OCI-M1 (cell line): ENCODE results near the gene MIEF1.

ENCODE experiments used
- DNase-seq: peaks from one replicate; lab custom pipeline; 2025; lab: John Stamatoyannopoulos, UW

Gene MIEF1

DNA sequence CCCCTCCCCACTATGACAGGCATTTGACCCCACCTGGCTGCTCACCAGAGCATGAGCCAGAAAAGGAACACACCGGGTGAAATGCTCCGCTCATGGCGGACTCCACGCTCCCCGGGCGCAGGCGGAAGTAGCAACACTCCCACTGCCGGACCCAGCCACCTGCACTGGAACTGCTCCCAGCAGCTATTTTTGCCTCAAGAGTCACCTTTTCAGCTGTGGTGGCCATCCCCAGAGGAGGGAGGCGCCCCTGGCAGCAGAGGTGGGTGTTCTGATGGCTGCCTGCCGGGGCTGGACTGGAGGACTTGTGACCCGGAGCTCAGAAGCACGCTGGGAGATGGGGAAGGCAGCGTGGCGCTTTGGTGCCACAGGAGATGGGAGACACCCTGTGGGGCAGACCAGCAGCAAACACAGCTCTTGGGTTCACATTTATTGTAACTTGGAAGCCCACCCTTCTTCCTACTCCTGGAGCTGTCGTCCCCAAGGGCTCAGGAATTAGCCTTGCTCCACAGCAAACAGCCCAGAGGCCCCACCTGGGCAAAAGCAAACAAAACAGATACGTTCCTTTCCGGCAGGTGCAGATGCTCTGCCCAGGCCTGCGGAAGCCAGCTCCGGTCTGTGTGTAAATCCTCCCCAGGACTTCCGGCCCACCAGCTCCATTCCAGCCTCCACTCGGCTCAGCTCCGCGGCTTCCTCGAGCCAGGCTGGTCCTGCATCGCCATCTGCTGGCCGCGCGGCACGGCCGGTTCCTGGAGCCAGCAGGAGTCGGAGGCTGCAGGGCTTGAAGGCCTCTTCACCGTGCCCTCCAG, 26.8 kb downstream of the MIEF1 start:
- peak; percentile 93 for DNase-seq

GRCh38 chr22:39529487-39529851, 27.4 kb downstream of the MIEF1 start:
- DNase-seq = no peak

- DNase-seq = no peak
Measured at GRCh38 chr22:39530116-39530515, 28.0 kb downstream of the MIEF1 start.

DNA sequence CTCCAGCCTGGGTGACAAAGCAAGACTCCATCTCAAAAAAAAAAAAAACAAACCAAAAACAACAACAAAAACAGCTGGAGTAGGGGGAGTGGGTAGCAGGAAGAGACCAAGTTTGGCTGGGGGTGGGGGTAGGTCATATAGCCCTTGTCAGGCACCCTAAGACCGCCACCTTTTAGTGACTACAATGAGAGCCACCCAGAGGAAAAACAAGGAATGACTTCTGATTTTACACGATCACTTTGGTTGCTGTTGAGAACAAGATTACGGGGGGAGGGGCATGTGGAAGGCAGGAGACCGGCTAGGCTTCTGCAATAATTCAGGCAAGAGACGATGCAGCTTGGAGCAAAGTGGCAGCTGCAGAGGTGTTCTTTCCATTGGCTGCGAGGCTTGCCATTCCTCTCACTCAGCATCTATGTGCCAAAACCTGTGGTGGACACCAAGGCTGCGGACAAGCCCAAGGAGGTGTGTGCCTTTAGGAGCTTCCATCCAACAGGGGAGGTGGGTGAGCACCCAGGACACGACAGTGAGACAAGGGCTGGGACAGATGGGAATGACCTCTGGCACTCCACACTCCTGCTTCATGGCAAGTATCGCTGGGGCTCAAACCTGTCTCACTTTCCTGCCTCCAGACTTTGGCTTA, 28.7 kb downstream of the MIEF1 start:
- DNase-seq = peak; percentile 86

DNA sequence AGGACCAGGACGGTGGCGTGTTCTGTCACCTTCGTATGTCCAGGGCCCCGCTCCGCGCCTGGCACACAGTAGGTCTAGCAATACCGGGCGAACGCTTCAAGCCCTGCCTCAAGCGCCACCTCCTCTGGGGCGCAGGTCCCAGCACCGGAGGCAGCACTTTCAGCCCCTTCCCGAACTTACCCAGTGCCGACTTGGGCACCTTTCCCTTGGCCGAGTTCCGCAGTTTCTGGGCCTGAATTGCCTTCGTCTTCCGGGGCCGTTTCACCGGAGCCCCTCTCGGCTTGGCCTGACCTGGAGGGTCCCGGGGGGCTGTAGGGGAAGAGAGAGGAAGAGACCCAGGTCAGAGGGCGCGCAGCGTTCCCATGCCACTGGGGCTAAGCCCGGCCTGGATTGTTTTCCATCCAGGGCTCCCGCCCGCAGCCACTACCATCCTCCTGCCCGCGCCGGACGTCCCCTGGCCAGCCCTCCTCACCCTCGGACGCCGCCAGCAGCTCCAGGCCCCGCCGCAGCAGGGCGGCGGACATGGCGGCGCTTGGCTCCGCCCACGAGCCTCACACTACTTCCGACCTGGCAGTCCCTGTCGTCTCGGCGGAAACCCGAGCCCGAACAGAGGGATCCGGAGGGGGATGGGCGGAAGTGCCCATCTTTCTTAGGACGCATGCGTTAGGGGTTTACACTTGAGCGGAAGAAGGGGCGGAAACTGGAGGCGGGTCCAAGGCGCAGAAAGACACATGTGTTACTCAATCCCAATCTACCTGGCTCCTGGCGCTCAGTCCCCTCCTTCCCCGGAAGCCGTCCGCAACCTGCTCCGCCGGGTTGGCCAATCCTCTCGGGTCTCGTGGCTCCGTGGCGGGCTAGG, 30.4 kb downstream of the MIEF1 start, which contains the start of gene RPS19BP1:
Gene RPS19BP1, minus strand, starts transcription at position 534 of the 859 bp plus-strand sequence. Its CDS starts 10 bp downstream, at position 524.
- DNase-seq = peak; percentile 100

GRCh38 chr22:39534092-39534506, 32.0 kb downstream of the MIEF1 start:
- no peak for DNase-seq

GRCh38 chr22:39534591-39535356, 32.7 kb downstream of the MIEF1 start:
- DNase-seq = peak; percentile 86

GRCh38 chr22:39535357-39535725, 33.3 kb downstream of the MIEF1 start:
- DNase-seq = no peak

GRCh38 chr22:39535831-39536449, 33.9 kb downstream of the MIEF1 start:
- DNase-seq = no peak

DNA sequence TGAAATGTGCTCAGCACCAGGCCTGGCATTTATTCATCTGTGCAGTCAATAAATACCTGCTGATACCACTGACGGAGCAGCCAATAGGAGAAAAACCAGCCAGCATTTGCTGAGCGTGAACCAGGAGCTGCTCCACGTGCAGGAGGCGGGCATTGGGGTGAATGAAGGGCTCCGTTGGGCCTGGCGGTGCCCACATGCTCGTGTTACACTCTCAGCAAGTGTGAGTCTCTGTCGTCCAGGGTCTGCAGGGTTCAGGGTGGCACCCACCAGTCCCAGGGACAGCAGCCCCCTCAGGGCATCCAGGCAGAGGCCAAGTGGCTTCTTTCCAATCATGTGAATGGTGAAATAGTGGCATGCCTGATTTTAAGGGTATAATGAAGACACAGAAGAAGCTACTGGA, 34.6 kb downstream of the MIEF1 start:
- DNase-seq = no peak

GRCh38 chr22:39537975-39538374, 35.9 kb downstream of the MIEF1 start:
- DNase-seq = no peak

GRCh38 chr22:39543095-39543494, 41.0 kb downstream of the MIEF1 start:
- peak; percentile 72 for DNase-seq

- no peak for DNase-seq
Measured at GRCh38 chr22:39545386-39546365, 43.6 kb downstream of the MIEF1 start.

- DNase-seq = peak; percentile 15
Measured at GRCh38 chr22:39546889-39547586, 44.9 kb downstream of the MIEF1 start.

DNA sequence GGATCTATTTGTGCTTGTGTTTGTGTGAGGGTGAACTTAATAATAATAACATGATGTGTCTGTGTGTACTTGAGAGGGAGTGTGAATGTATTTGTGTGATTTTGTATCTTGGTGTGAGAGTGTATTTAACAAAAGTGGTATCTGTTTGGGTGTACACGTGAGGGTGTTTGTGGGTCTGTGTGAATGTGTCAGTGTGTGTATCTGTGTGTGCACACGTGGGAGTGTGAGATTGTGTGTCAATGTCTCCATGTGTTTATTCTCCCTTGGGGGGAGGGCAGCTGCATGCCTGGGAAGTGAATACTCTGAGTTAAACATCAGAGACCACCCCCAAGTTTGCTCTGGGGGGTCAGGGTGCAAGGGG, 45.5 kb downstream of the MIEF1 start:
- no peak for DNase-seq

- DNase-seq = no peak
Measured at GRCh38 chr22:39553429-39553828, 51.3 kb downstream of the MIEF1 start.

DNA sequence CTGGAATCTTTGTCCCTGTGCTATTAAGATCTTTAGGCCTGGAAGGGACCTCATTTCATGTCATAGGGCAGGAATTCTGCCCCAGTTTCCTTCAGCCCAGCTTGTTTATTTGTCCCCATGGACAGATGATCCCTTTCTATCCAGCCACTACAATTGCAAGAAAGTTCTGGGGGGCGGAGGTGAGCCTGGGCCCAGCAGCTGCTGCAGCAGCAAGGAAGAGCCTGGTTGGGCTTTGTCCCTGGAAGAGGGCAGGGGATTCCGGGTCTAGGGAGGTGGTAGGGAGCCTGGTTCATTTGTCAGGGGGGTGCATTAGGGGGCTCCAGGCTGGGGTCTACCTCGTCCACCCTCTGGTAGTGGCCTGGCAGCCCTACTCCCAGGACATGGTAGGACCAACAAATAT, 52.1 kb downstream of the MIEF1 start:
- DNase-seq = no peak

GRCh38 chr22:39556970-39557841, 55.1 kb downstream of the MIEF1 start:
- peak; percentile 52 for DNase-seq
